Measurements from ENCODE around the gene QDPR.
"Not testable (repeated sequence)": the region's sequence is repeated elsewhere in the genome, so short reads cannot be mapped to it uniquely, and the experiment has no call there.

Gene QDPR

GRCh38 chr4:17463606-17464005 is 48.3 kb downstream of the QDPR start:
- TF ChIP-seq LEF1 (IDR thresholded peaks at IDR 0.05; ENCODE audit: borderline replicate concordance) (no peak), HDGF (IDR thresholded peaks at IDR 0.05; ENCODE audit: borderline replicate concordance) (no peak), NFRKB (IDR thresholded peaks at IDR 0.05) (no peak), FOXA1 (IDR thresholded peaks at IDR 0.05) (no peak), L3MBTL2 (conservative IDR thresholded peaks at IDR 0.05) (no peak), BHLHE40 (IDR thresholded peaks at IDR 0.05; ENCODE audit: borderline replicate concordance) (no peak), TARDBP (IDR thresholded peaks at IDR 0.05) (no peak), ZNF384 (IDR thresholded peaks at IDR 0.05) (no peak), CTBP1 (IDR thresholded peaks at IDR 0.05; ENCODE audit: borderline replicate concordance) (no peak), FOXM1 (IDR thresholded peaks at IDR 0.05; ENCODE audit: borderline replicate concordance) (no peak), SUZ12 (IDR thresholded peaks at IDR 0.05) (no peak), PKNOX1 (IDR thresholded peaks at IDR 0.05) (no peak), ARNT (IDR thresholded peaks at IDR 0.05) (no peak), ELF4 (IDR thresholded peaks at IDR 0.05) (no peak)
- no peak for DNase-seq (ENCODE audit: extremely low spot score)
- ChIA-PET CTCF (no interaction called here), POLR2A (no interaction called here)

- CTCF ChIA-PET, result interaction anchor here (0.6 kb wide), 1 partner anchor 10 kb away, joined by 3 read pairs; no protein-coding TSS in a partner anchor
- TF ChIP-seq TARDBP (IDR thresholded peaks at IDR 0.05) (no peak), SP1 (IDR thresholded peaks at IDR 0.05) (no peak), BHLHE40 (IDR thresholded peaks at IDR 0.05; ENCODE audit: borderline replicate concordance) (no peak), NFRKB (IDR thresholded peaks at IDR 0.05) (no peak), L3MBTL2 (conservative IDR thresholded peaks at IDR 0.05) (no peak), FOXM1 (IDR thresholded peaks at IDR 0.05; ENCODE audit: borderline replicate concordance) (no peak), HDGF (IDR thresholded peaks at IDR 0.05; ENCODE audit: borderline replicate concordance) (no peak), FOXK2 (IDR thresholded peaks at IDR 0.05) (no peak), ZNF384 (IDR thresholded peaks at IDR 0.05) (no peak), ELF4 (IDR thresholded peaks at IDR 0.05) (no peak), PKNOX1 (IDR thresholded peaks at IDR 0.05) (no peak), SUZ12 (IDR thresholded peaks at IDR 0.05) (no peak), LEF1 (IDR thresholded peaks at IDR 0.05; ENCODE audit: borderline replicate concordance) (no peak), FOXA1 (IDR thresholded peaks at IDR 0.05) (no peak), CTBP1 (IDR thresholded peaks at IDR 0.05; ENCODE audit: borderline replicate concordance) (no peak), ARNT (IDR thresholded peaks at IDR 0.05) (no peak)
- POLR2A ChIA-PET, result no interaction called here
- no peak for DNase-seq (ENCODE audit: extremely low spot score)
These were observed 61.6 kb downstream of the QDPR start for GRCh38 chr4:17450269-17450804.

GRCh38 chr4:17448689-17449088 is 63.2 kb downstream of the QDPR start:
- TF ChIP-seq ZNF384 (IDR thresholded peaks at IDR 0.05) (no peak), L3MBTL2 (conservative IDR thresholded peaks at IDR 0.05) (no peak), ELF4 (IDR thresholded peaks at IDR 0.05) (no peak), ARNT (IDR thresholded peaks at IDR 0.05) (no peak), NFRKB (IDR thresholded peaks at IDR 0.05) (no peak), TARDBP (IDR thresholded peaks at IDR 0.05) (no peak), SP1 (IDR thresholded peaks at IDR 0.05) (no peak), SUZ12 (IDR thresholded peaks at IDR 0.05) (no peak), FOXK2 (IDR thresholded peaks at IDR 0.05) (no peak), PKNOX1 (IDR thresholded peaks at IDR 0.05) (no peak), CTBP1 (IDR thresholded peaks at IDR 0.05; ENCODE audit: borderline replicate concordance) (no peak), FOXM1 (IDR thresholded peaks at IDR 0.05; ENCODE audit: borderline replicate concordance) (no peak), FOXA1 (IDR thresholded peaks at IDR 0.05) (no peak), BHLHE40 (IDR thresholded peaks at IDR 0.05; ENCODE audit: borderline replicate concordance) (no peak), LEF1 (IDR thresholded peaks at IDR 0.05; ENCODE audit: borderline replicate concordance) (no peak), HDGF (IDR thresholded peaks at IDR 0.05; ENCODE audit: borderline replicate concordance) (no peak)
- DNase-seq (ENCODE audit: extremely low spot score), result no peak
- CTCF ChIA-PET, result interaction anchor here (1.1 to 2.3 kb wide), 2 partner anchors 24 to 101 kb away, joined by 6 to 23 read pairs; no protein-coding TSS in a partner anchor
- POLR2A ChIA-PET, result no interaction called here

- peak; percentile 63 for DNase-seq (ENCODE audit: extremely low spot score)
- ChIA-PET POLR2A (no interaction called here), CTCF (interaction anchor here (0.7 to 2.3 kb wide), 9 partner anchors 16 to 1160 kb away, joined by 3 to 23 read pairs (median 5); no protein-coding TSS in a partner anchor)
- TF ChIP-seq FOXK2 (IDR thresholded peaks at IDR 0.05) (no peak), LEF1 (IDR thresholded peaks at IDR 0.05; ENCODE audit: borderline replicate concordance) (no peak), FOXA1 (IDR thresholded peaks at IDR 0.05) (no peak), SUZ12 (IDR thresholded peaks at IDR 0.05) (no peak), CTBP1 (IDR thresholded peaks at IDR 0.05; ENCODE audit: borderline replicate concordance) (no peak), ELF4 (IDR thresholded peaks at IDR 0.05) (no peak), FOXM1 (IDR thresholded peaks at IDR 0.05; ENCODE audit: borderline replicate concordance) (no peak), NFRKB (IDR thresholded peaks at IDR 0.05) (no peak)
These were observed 64.1 kb downstream of the QDPR start for GRCh38 chr4:17447675-17448298.

GRCh38 chr4:17447056-17447455 is 64.8 kb downstream of the QDPR start:
- ChIA-PET CTCF (interaction anchor here (1.0 to 2.3 kb wide), 6 partner anchors 16 to 1159 kb away, joined by 3 to 23 read pairs (median 4); no protein-coding TSS in a partner anchor), POLR2A (no interaction called here)
- no peak for TF ChIP-seq BHLHE40 (IDR thresholded peaks at IDR 0.05; ENCODE audit: borderline replicate concordance)
- TF ChIP-seq NFRKB (IDR thresholded peaks at IDR 0.05), result no peak
- no peak for DNase-seq (ENCODE audit: extremely low spot score)

GRCh38 chr4:17442477-17442876 is 69.4 kb downstream of the QDPR start:
- CTCF ChIA-PET, POLR2A ChIA-PET: not testable (repeated sequence)

More at GRCh38 chr4:17442477-17442876, 69.4 kb downstream of the QDPR start:
- DNase-seq (ENCODE audit: extremely low spot score), result not testable (repeated sequence)

Measured in HEK293T (cell line).